ENCODE data around the gene OR2T34. TPM values are rescaled to one million over a fixed set of nuclear protein-coding genes. Genes with fewer than 3 reads are reported as not detected.
"Not testable (repeated sequence)": the region's sequence is repeated elsewhere in the genome, so short reads cannot be mapped to it uniquely, and the experiment has no call there.

Gene OR2T34
- polyA plus RNA-seq, 1 donor from 2014 or later = not detected

DNA sequence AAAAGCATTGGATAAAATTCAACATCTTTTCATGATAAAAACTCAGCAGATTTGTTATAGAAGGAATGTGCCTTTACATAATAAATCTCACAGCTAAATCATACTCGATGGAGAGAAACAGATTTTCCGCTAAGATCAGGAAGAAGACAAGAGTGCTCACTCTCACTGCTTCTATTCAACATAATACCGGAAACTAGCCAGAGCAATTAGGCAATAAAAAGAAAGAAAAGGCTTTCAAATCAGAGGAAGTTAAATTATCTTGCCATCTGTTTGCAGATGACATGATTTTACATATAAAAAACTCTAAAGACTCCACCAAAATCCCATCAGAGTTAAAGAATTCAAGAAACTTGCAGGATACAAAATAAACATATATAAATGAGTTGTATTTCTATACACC is 3.7 kb downstream of the OR2T34 start:
- H3K9ac ChIP-seq (ENCODE audit: low read length); H4K20me1 ChIP-seq (ENCODE audit: insufficient read depth); H3K9me2 ChIP-seq (ENCODE audit: insufficient read depth, low read length); H3K27ac ChIP-seq (ENCODE audit: low read length); H3K9me3 ChIP-seq (ENCODE audit: low read length); H2AFZ ChIP-seq (ENCODE audit: low read depth, low read length); H3K27me3 ChIP-seq (ENCODE audit: insufficient read depth, low read depth, low read length); H3K36me3 ChIP-seq (ENCODE audit: insufficient read depth, low read length); H3K79me2 ChIP-seq (replicated peaks; ENCODE audit: insufficient read depth, low read length); H3F3A ChIP-seq (ENCODE audit: insufficient read depth, low read length, poor library complexity, severe bottlenecking); H3K4me3 ChIP-seq (ENCODE audit: low read length); H3K4me2 ChIP-seq (ENCODE audit: low read length): not testable (repeated sequence)

DNA sequence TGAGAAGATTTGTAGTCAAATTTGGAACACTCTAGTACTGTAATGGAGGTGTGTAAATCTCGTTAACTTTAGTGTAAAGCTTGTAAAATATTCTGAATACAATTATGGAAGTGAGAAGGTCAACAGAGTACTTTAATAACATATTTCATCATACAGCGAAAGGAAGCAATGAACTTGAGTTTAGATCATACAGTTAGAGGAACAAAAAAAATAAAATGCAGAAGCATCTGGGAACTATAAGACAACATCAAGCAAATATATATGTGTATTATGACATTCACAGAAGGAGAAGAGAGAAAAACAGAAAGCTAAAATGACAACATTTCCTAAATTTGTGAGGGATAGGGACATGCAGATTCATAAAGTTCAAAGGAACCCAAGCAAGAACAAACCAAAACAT is 5.5 kb downstream of the OR2T34 start:
- not testable (repeated sequence) for H3K36me3 ChIP-seq (ENCODE audit: insufficient read depth, low read length); H3K9ac ChIP-seq (ENCODE audit: low read length); H3K4me2 ChIP-seq (ENCODE audit: low read length); H3K27ac ChIP-seq (ENCODE audit: low read length); H3K9me3 ChIP-seq (ENCODE audit: low read length); H3K79me2 ChIP-seq (replicated peaks; ENCODE audit: insufficient read depth, low read length); H3K9me2 ChIP-seq (ENCODE audit: insufficient read depth, low read length); H3F3A ChIP-seq (ENCODE audit: insufficient read depth, low read length, poor library complexity, severe bottlenecking); H3K27me3 ChIP-seq (ENCODE audit: insufficient read depth, low read depth, low read length); H4K20me1 ChIP-seq (ENCODE audit: insufficient read depth); H2AFZ ChIP-seq (ENCODE audit: low read depth, low read length); H3K4me3 ChIP-seq (ENCODE audit: low read length)

DNA sequence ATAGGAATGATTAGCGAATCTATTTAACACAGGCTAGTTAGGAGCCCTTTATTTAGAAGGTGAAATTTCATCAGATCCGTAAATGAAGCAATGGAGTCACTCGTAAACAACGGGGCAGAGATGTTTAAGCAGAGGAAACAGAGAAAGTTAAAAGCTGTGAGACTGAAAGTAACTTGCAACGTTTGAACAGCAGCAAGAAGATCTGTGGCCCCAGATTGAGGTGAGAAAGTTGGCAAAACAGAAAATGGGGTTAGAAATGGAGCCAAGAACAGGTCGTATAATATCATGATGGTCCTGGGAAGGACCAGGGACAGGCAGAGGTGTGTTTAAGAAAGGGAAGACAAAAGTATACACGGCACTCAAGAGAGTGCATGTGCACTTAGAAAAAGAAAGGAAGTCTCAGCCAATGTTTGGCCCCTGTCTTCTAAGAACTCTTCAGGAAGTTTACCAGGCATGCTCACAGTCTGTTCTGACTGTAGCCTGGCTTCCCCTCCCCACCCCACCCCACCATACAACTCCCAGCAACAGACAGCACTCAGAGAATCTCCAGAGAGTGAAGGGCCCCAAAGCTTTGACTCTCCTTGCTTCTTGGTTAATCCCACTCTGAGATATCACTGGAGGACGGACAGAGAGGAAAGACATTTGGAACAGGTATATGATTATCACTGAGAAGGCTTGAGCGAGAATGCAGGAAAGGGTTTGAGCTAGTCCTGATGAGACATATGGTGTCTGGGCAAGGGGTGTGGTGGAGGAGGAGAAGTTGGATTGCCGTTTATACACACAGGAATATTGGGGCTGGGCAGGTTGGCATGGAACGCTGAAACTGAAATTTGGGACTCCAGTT is 8.8 kb downstream of the OR2T34 start:
- H4K20me1 ChIP-seq (ENCODE audit: insufficient read depth); H3K27ac ChIP-seq (ENCODE audit: low read length); H3K36me3 ChIP-seq (ENCODE audit: insufficient read depth, low read length); H3F3A ChIP-seq (ENCODE audit: insufficient read depth, low read length, poor library complexity, severe bottlenecking); H3K79me2 ChIP-seq (replicated peaks; ENCODE audit: insufficient read depth, low read length); H3K9me2 ChIP-seq (ENCODE audit: insufficient read depth, low read length); H3K4me2 ChIP-seq (ENCODE audit: low read length); H3K27me3 ChIP-seq (ENCODE audit: insufficient read depth, low read depth, low read length); H2AFZ ChIP-seq (ENCODE audit: low read depth, low read length); H3K9me3 ChIP-seq (ENCODE audit: low read length); H3K4me3 ChIP-seq (ENCODE audit: low read length); H3K9ac ChIP-seq (ENCODE audit: low read length): not testable (repeated sequence)

DNA sequence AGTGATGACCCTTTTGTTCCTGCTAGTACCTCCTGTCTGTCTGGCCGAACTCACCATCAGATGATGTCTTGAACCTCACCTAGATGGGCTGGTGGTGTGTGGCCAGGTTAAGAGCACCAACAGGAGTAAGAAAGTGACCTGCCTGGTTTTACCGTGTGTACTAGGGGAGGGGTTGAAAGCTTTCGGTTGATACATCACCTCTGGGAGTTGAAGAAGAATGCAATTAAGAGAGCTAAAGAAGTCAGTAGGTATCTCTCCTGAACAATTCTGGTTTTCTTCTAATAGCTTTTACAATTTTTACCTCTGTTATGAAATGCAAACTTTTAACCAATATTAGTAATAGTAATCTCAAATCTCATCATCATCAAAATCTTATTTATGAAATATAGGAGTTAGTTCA is 11.9 kb downstream of the OR2T34 start, which contains the start of gene OR2T29:
Gene OR2T29, minus strand, starts transcription at position 101 of the 400 bp plus-strand sequence. CDS start 3,281 bp downstream, outside the sequence.
- H4K20me1 ChIP-seq (ENCODE audit: insufficient read depth); H3K27ac ChIP-seq (ENCODE audit: low read length); H3K79me2 ChIP-seq (replicated peaks; ENCODE audit: insufficient read depth, low read length); H3F3A ChIP-seq (ENCODE audit: insufficient read depth, low read length, poor library complexity, severe bottlenecking); H3K9me2 ChIP-seq (ENCODE audit: insufficient read depth, low read length); H3K4me3 ChIP-seq (ENCODE audit: low read length); H3K9ac ChIP-seq (ENCODE audit: low read length); H3K4me2 ChIP-seq (ENCODE audit: low read length); H2AFZ ChIP-seq (ENCODE audit: low read depth, low read length); H3K9me3 ChIP-seq (ENCODE audit: low read length); H3K27me3 ChIP-seq (ENCODE audit: insufficient read depth, low read depth, low read length); H3K36me3 ChIP-seq (ENCODE audit: insufficient read depth, low read length): not testable (repeated sequence)

DNA sequence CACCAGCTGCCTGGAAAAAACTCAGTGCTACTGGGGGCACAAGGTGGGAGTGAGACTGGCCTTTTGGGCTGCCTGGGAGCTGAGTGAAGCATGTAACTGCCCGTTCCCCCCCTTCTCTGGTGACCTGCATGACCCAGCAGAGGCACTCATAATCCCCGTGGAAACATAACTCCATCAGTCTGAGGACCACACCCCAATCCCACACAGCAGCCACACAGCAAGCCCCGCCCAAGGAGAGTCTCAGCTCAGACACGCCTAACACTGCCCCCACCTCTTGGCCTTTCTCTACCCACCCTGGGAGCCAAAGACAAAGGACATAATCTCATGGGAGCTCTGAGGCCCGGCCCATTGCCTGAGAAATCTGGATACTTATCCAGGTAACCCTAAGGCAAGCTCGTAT is 23.5 kb downstream of the OR2T34 start:
- H4K20me1 ChIP-seq (ENCODE audit: insufficient read depth); H3K27ac ChIP-seq (ENCODE audit: low read length); H2AFZ ChIP-seq (ENCODE audit: low read depth, low read length); H3K4me2 ChIP-seq (ENCODE audit: low read length); H3K9me2 ChIP-seq (ENCODE audit: insufficient read depth, low read length); H3F3A ChIP-seq (ENCODE audit: insufficient read depth, low read length, poor library complexity, severe bottlenecking); H3K9me3 ChIP-seq (ENCODE audit: low read length); H3K79me2 ChIP-seq (replicated peaks; ENCODE audit: insufficient read depth, low read length); H3K4me3 ChIP-seq (ENCODE audit: low read length); H3K36me3 ChIP-seq (ENCODE audit: insufficient read depth, low read length); H3K27me3 ChIP-seq (ENCODE audit: insufficient read depth, low read depth, low read length); H3K9ac ChIP-seq (ENCODE audit: low read length): not testable (repeated sequence)

DNA sequence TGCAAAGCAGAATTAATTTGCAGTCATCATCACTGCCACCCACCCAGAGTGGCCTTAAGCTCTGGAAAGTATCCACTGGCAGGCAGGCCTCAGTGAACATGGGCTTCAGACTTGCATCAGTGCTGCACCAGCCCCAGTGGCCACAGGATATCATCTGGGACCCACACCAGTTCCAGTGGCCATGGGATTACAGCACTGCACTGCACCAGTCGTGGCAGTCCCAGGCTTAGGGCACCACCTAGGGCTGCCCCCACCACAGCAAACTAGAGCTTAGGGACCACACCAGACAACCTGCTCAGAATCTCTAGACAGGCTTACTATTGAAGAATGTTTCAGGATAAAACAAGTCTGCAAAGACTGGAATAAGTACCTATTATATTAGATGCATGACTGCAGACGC is 27.2 kb downstream of the OR2T34 start:
- H4K20me1 ChIP-seq (ENCODE audit: insufficient read depth); H2AFZ ChIP-seq (ENCODE audit: low read depth, low read length); H3K9me3 ChIP-seq (ENCODE audit: low read length); H3K9me2 ChIP-seq (ENCODE audit: insufficient read depth, low read length); H3K36me3 ChIP-seq (ENCODE audit: insufficient read depth, low read length); H3K79me2 ChIP-seq (replicated peaks; ENCODE audit: insufficient read depth, low read length); H3K4me2 ChIP-seq (ENCODE audit: low read length); H3K27ac ChIP-seq (ENCODE audit: low read length); H3K9ac ChIP-seq (ENCODE audit: low read length); H3K4me3 ChIP-seq (ENCODE audit: low read length); H3F3A ChIP-seq (ENCODE audit: insufficient read depth, low read length, poor library complexity, severe bottlenecking); H3K27me3 ChIP-seq (ENCODE audit: insufficient read depth, low read depth, low read length): not testable (repeated sequence)

DNA sequence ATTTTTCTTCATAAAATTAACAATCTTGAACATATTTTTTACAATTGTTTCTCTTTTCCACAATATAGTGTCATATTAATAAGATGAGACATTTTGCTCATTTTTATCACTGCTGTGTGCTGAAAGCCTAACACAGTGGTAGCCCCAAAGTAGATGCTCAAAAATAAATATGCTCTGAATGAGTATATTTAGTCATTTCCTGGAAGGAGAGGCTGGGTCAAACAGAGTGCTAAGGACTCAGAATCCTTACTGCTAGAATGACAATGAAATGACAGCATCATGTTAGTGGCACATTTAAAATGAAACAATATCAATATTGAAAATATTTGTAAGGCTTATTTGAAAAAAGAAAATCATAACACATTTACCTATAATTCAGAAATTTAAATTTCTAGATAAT is 37.1 kb downstream of the OR2T34 start:
- H3K27ac ChIP-seq (ENCODE audit: low read length); H3K9me3 ChIP-seq (ENCODE audit: low read length); H3K9me2 ChIP-seq (ENCODE audit: insufficient read depth, low read length); H3K4me3 ChIP-seq (ENCODE audit: low read length); H3F3A ChIP-seq (ENCODE audit: insufficient read depth, low read length, poor library complexity, severe bottlenecking); H3K4me2 ChIP-seq (ENCODE audit: low read length); H3K9ac ChIP-seq (ENCODE audit: low read length); H3K27me3 ChIP-seq (ENCODE audit: insufficient read depth, low read depth, low read length); H3K36me3 ChIP-seq (ENCODE audit: insufficient read depth, low read length); H4K20me1 ChIP-seq (ENCODE audit: insufficient read depth); H2AFZ ChIP-seq (ENCODE audit: low read depth, low read length); H3K79me2 ChIP-seq (replicated peaks; ENCODE audit: insufficient read depth, low read length): not testable (repeated sequence)

Measured in neural cell (in vitro differentiated cells).